PC-9 (cell line): ENCODE results near the gene ADGRL3.

Source experiments
- CTCF ChIP-seq: fragments of 200-600 bp; sonication (generic); conservative IDR thresholded peaks from 2 replicates; pipeline ENCODE4 v1.6.1; 2017; ENCODE audit warnings: mixed run types, antibody characterized with exemption, mild to moderate bottlenecking, moderate library complexity
- EZH2 ChIP-seq: fragments of 200-600 bp; sonication (generic); IDR thresholded peaks from 2 replicates; pipeline ENCODE4 v1.8.0; 2017; ENCODE audit warnings: antibody characterized with exemption, low read depth

- TF ChIP-seq CTCF (no peak), EZH2 (no peak)
Measured at GRCh38 chr4:62057031-62057430, 856.9 kb downstream of the ADGRL3 start.
